Measurements from ENCODE around the gene RAB42. TPM values are rescaled to one million over a fixed set of nuclear protein-coding genes. Genes with fewer than 3 reads are reported as not detected.
"Not testable (repeated sequence)": the region's sequence is repeated elsewhere in the genome, so short reads cannot be mapped to it uniquely, and the experiment has no call there.

Gene RAB42
- total and polyA plus RNA-seq, 3 experiments from 2014 or later: 0.35 to 0.47 TPM; not detected in 1

DNA sequence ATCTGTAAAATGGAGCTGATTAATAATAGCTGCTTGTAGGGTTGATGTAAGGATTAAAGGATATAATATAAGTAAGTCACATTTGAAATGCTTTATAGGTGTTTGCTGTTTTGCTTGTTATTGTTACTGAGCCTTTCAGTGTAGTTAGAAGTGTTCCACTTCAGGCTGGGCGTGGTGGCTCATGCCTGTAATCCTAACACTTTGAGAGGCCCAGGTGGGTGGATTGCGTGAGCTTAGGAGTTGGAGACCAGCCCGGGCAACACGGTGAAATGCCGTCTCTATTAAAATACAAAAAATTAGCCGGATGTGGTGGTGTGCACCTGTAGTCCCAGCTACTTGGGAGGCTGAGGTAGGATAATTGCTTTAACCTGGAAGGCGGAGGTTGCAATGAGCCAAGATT lies 27.0 kb upstream of the RAB42 start:
- Mint-ChIP-seq H3K4me1 (no peaks in the 10 kb centered on the region), H3K9me3 (no peaks in the 10 kb centered on the region), H3K27ac (no peak overlapping the region), H3K27me3 (no peaks in the 10 kb centered on the region), H3K4me3 (no peak overlapping the region), H3K36me3 (peaks cover 0 to 73% (median 7%) of the 10 kb centered on the region in 3 donors)
- Histone ChIP-seq H3K4me3 (ENCODE audit: low read length) (no peak overlapping the region), H3K27ac (ENCODE audit: low read depth, low read length) (no peak overlapping the region), H3K27me3 (ENCODE audit: insufficient read depth, low read length, poor library complexity, severe bottlenecking) (no peaks in the 10 kb centered on the region), H3K4me1 (ENCODE audit: insufficient read depth, low read length) (no peaks in the 10 kb centered on the region), H3K36me3 (ENCODE audit: insufficient read depth, low read length) (peaks cover 55% of the 10 kb centered on the region), H3K9me3 (ENCODE audit: low read length) (no peaks in the 10 kb centered on the region)
- CTCF ChIA-PET: interaction anchor here (0.6 to 0.8 kb wide), 2 partner anchors 10 to 15 kb away, joined by 3 read pairs; no protein-coding TSS in a partner anchor
- no peak for DNase-seq
- POLR2A ChIA-PET: interaction anchor here (1.6 kb wide), 1 partner anchor 13 kb away, joined by 4 read pairs; no protein-coding TSS in a partner anchor

GRCh38 chr1:28565726-28566125 lies 26.3 kb upstream of the RAB42 start:
- Histone ChIP-seq H3K36me3 (ENCODE audit: insufficient read depth, low read length) (peaks cover 48% of the 10 kb centered on the region), H3K27ac (ENCODE audit: low read depth, low read length) (no peak overlapping the region), H3K4me3 (ENCODE audit: low read length) (no peak overlapping the region), H3K4me1 (ENCODE audit: insufficient read depth, low read length) (no peaks in the 10 kb centered on the region), H3K9me3 (ENCODE audit: low read length) (no peaks in the 10 kb centered on the region), H3K27me3 (ENCODE audit: insufficient read depth, low read length, poor library complexity, severe bottlenecking) (no peaks in the 10 kb centered on the region)
- Mint-ChIP-seq H3K27me3 (no peaks in the 10 kb centered on the region), H3K4me1 (no peaks in the 10 kb centered on the region), H3K4me3 (no peak overlapping the region), H3K27ac (peak overlapping the region in 2 of 8 donors; percentile 66 to 77), H3K9me3 (no peaks in the 10 kb centered on the region), H3K36me3 (peaks cover 0 to 71% (median 7%) of the 10 kb centered on the region in 3 donors)
- ChIA-PET CTCF (no interaction called here), POLR2A (interaction anchor here (0.7 to 1.6 kb wide), 2 partner anchors 12 to 14 kb away, joined by 3 to 4 read pairs; no protein-coding TSS in a partner anchor)
- DNase-seq: no peak

DNA sequence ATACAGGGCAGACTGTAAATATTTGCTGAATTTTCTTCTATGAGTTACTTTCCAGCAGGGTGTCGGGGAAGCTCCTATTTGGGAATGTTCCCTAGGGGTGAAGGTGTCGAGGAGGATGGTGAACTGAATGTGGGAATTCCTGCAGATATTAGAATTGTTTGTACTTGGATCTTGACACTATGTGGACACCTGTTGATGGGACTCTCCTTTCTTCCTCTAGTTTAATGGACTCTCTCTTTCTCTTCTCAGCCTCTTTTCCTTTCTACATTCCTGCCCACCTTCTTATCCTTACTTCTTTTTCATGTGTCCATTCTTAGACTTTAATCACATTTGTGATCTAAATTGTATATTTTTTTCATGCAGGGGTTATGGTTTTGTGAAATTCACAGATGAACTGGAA lies 25.1 kb upstream of the RAB42 start:
- Mint-ChIP-seq H3K4me1 (no peaks in the 10 kb centered on the region), H3K4me3 (peak overlapping the region in 1 of 7 donors; percentile 66), H3K36me3 (peaks cover 3 to 70% (median 5%) of the 10 kb centered on the region in 3 donors), H3K27me3 (no peaks in the 10 kb centered on the region), H3K9me3 (no peaks in the 10 kb centered on the region), H3K27ac (peak overlapping the region in 3 of 8 donors; percentile 43 to 61 (median 60))
- no peak overlapping the region for H3K27ac ChIP-seq (ENCODE audit: low read depth, low read length)
- H3K4me1 ChIP-seq (ENCODE audit: insufficient read depth, low read length): no peaks in the 10 kb centered on the region
- peaks cover 45% of the 10 kb centered on the region for H3K36me3 ChIP-seq (ENCODE audit: insufficient read depth, low read length)
- no peak overlapping the region for H3K4me3 ChIP-seq (ENCODE audit: low read length)
- H3K9me3 ChIP-seq (ENCODE audit: low read length): no peaks in the 10 kb centered on the region
- no peak for DNase-seq
- CTCF ChIA-PET: no interaction called here
- H3K27me3 ChIP-seq (ENCODE audit: insufficient read depth, low read length, poor library complexity, severe bottlenecking): no peaks in the 10 kb centered on the region
- POLR2A ChIA-PET: interaction anchor here (1.2 kb wide), 1 partner anchor 15 kb away, joined by 5 read pairs; no protein-coding TSS in a partner anchor

- POLR2A ChIA-PET: interaction anchor here (1.4 kb wide), 1 partner anchor 10 kb away, joined by 6 read pairs; no protein-coding TSS in a partner anchor
- CTCF ChIA-PET: interaction anchor here (2.5 kb wide), 1 partner anchor 9 kb away, joined by 7 read pairs; no protein-coding TSS in a partner anchor
- peaks cover 39% of the 10 kb centered on the region for H3K36me3 ChIP-seq (ENCODE audit: insufficient read depth, low read length)
Measured at GRCh38 chr1:28571911-28572310, 20.2 kb upstream of the RAB42 start.

DNA sequence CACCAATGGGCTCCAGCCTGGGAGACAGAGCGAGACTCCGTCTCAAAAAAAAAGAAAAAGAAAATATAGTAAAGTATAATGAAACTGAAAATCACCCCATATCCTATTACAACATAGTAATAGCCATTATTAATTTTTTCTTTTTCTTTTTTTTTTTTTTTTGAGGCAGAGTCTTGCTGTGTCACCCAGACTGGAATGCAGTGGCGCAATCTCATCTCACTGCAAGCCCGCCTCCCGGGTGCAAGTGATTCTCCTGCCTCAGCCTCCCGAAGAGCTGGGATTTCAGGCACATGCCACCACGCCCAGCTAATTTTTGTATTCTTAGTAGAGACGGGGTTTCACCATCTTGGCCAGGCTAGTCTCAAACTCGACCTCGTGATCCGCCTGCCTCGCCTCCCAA lies 19.2 kb upstream of the RAB42 start:
- H3K4me3 ChIP-seq (ENCODE audit: low read length); H3K9me3 ChIP-seq (ENCODE audit: low read length); H3K4me1 ChIP-seq (ENCODE audit: insufficient read depth, low read length); H3K27me3 Mint-ChIP-seq; H3K4me1 Mint-ChIP-seq; H3K27ac ChIP-seq (ENCODE audit: low read depth, low read length); CTCF ChIA-PET; H3K27me3 ChIP-seq (ENCODE audit: insufficient read depth, low read length, poor library complexity, severe bottlenecking); H3K9me3 Mint-ChIP-seq; H3K4me3 Mint-ChIP-seq; DNase-seq; H3K27ac Mint-ChIP-seq: not testable (repeated sequence)
- peaks cover 39% of the 10 kb centered on the region for H3K36me3 ChIP-seq (ENCODE audit: insufficient read depth, low read length)
- peaks cover 4 to 66% (median 5%) of the 10 kb centered on the region in 3 donors for H3K36me3 Mint-ChIP-seq
- POLR2A ChIA-PET: interaction anchor here (0.6 to 1.4 kb wide), 3 partner anchors 8 to 22 kb away, joined by 3 to 17 read pairs (median 6); no protein-coding TSS in a partner anchor

More at GRCh38 chr1:28571911-28572310, 20.2 kb upstream of the RAB42 start:
- Mint-ChIP-seq H3K27ac (peak overlapping the region in 3 of 8 donors; percentile 27 to 73 (median 44)), H3K9me3 (no peaks in the 10 kb centered on the region), H3K27me3 (no peaks in the 10 kb centered on the region), H3K4me1 (peaks cover 0 to 1% (median 0%) of the 10 kb centered on the region in 3 donors), H3K36me3 (peaks cover 4 to 66% (median 5%) of the 10 kb centered on the region in 3 donors), H3K4me3 (peak overlapping the region in 1 of 7 donors; percentile 2)
- Histone ChIP-seq H3K4me3 (ENCODE audit: low read length) (no peak overlapping the region), H3K4me1 (ENCODE audit: insufficient read depth, low read length) (no peaks in the 10 kb centered on the region), H3K27ac (ENCODE audit: low read depth, low read length) (no peak overlapping the region), H3K27me3 (ENCODE audit: insufficient read depth, low read length, poor library complexity, severe bottlenecking) (no peaks in the 10 kb centered on the region), H3K9me3 (ENCODE audit: low read length) (no peaks in the 10 kb centered on the region)
- no peak for DNase-seq

- peaks cover 40% of the 10 kb centered on the region for H3K36me3 ChIP-seq (ENCODE audit: insufficient read depth, low read length)
- H3K4me3 Mint-ChIP-seq: no peak overlapping the region
- H3K4me1 ChIP-seq (ENCODE audit: insufficient read depth, low read length): peaks cover 5% of the 10 kb centered on the region
- ChIA-PET POLR2A (interaction anchor here (0.6 to 0.7 kb wide), 3 partner anchors 9 to 23 kb away, joined by 3 to 17 read pairs (median 5); no protein-coding TSS in a partner anchor), CTCF (no interaction called here)
- H3K9me3 ChIP-seq (ENCODE audit: low read length): no peaks in the 10 kb centered on the region
- DNase-seq: no peak
- H3K27ac ChIP-seq (ENCODE audit: low read depth, low read length): no peak overlapping the region
- no peak overlapping the region for H3K4me3 ChIP-seq (ENCODE audit: low read length)
- no peak overlapping the region for H3K27ac Mint-ChIP-seq
- peaks cover 6 to 66% (median 9%) of the 10 kb centered on the region in 3 donors for H3K36me3 Mint-ChIP-seq
- H3K9me3 Mint-ChIP-seq: no peaks in the 10 kb centered on the region
- no peaks in the 10 kb centered on the region for H3K27me3 ChIP-seq (ENCODE audit: insufficient read depth, low read length, poor library complexity, severe bottlenecking)
- peaks cover 8 to 16% (median 15%) of the 10 kb centered on the region in 3 donors for H3K4me1 Mint-ChIP-seq
- H3K27me3 Mint-ChIP-seq: no peaks in the 10 kb centered on the region
Measured at GRCh38 chr1:28573564-28573963, 18.5 kb upstream of the RAB42 start.

- Histone ChIP-seq H3K27ac (ENCODE audit: low read depth, low read length) (no peak overlapping the region), H3K4me3 (ENCODE audit: low read length) (no peak overlapping the region), H3K36me3 (ENCODE audit: insufficient read depth, low read length) (peaks cover 42% of the 10 kb centered on the region), H3K4me1 (ENCODE audit: insufficient read depth, low read length) (peaks cover 27% of the 10 kb centered on the region), H3K27me3 (ENCODE audit: insufficient read depth, low read length, poor library complexity, severe bottlenecking) (no peaks in the 10 kb centered on the region), H3K9me3 (ENCODE audit: low read length) (no peaks in the 10 kb centered on the region)
- peaks cover 32 to 45% (median 43%) of the 10 kb centered on the region in 3 donors for H3K4me1 Mint-ChIP-seq
- peaks cover 0 to 2% of the 10 kb centered on the region in 2 donors for H3K27me3 Mint-ChIP-seq
- no peaks in the 10 kb centered on the region for H3K9me3 Mint-ChIP-seq
- peak overlapping the region in 7 of 8 donors; percentile 33 to 77 (median 71) for H3K27ac Mint-ChIP-seq
- peaks cover 9 to 73% (median 9%) of the 10 kb centered on the region in 3 donors for H3K36me3 Mint-ChIP-seq
- no peak overlapping the region for H3K4me3 Mint-ChIP-seq
- ChIA-PET POLR2A (interaction anchor here (0.8 to 1.9 kb wide), 2 partner anchors 12 to 92 kb away, joined by 4 read pairs; partner anchors contain the start of gene GMEB1), CTCF (interaction anchor here (1.5 kb wide), 1 partner anchor 26 kb away, joined by 3 read pairs; no protein-coding TSS in a partner anchor)
- no peak for DNase-seq
Measured at GRCh38 chr1:28577052-28577678, 14.9 kb upstream of the RAB42 start.
